ENCODE data around the gene GRIK1. TPM values are rescaled to one million over a fixed set of nuclear protein-coding genes. Genes with fewer than 3 reads are reported as not detected.

GRIK1 gene
- total and polyA plus RNA-seq, 2 donors (not counting 1 experiment from before 2014, with no cell fraction given) = not detected

GRCh38 chr21:29506947-29507346, 432.8 kb downstream of the GRIK1 start:
- intact Hi-C loops (cut with micrococcal nuclease) = no loop called here
- Mint-ChIP-seq H3K9me3 (ENCODE audit: insufficient read depth) (no peaks in the 10 kb centered on the region), H3K27ac (no peak overlapping the region), H3K27me3 (no peaks in the 10 kb centered on the region), H3K4me1 (peaks cover 10% of the 10 kb centered on the region), H3K4me3 (no peak overlapping the region)
- Histone ChIP-seq H3K9ac (ENCODE audit: low read length) (no peak overlapping the region), H3K36me3 (replicated peaks in 1 of 2; ENCODE audit: control extremely low read depth in 1 of 2, control insufficient read depth in 1 of 2, extremely low read depth in 1 of 2, insufficient read depth in 2 of 2, low read length in 1 of 2) (no peaks in the 10 kb centered on the region), H2AFZ (ENCODE audit: insufficient read depth, low read depth, low read length, poor library complexity, severe bottlenecking) (no peak overlapping the region), H3K79me2 (ENCODE audit: control insufficient read depth, insufficient read depth, low read length) (no peaks in the 10 kb centered on the region), H3K27ac (ENCODE audit: low read length in 2 of 2) (no peak overlapping the region), H3K4me3 (ENCODE audit: control extremely low read depth in 1 of 5, extremely low read depth in 1 of 5, insufficient read depth in 1 of 5, low read depth in 2 of 5, low read length in 4 of 5) (no peak overlapping the region), H3K9me3 (ENCODE audit: control extremely low read depth in 1 of 3, control insufficient read depth in 2 of 3, insufficient read depth in 1 of 3, low read length in 2 of 3) (no peaks in the 10 kb centered on the region), H3K4me1 (ENCODE audit: control insufficient read depth in 2 of 2, insufficient read depth in 2 of 2, low read length in 2 of 2) (no peaks in the 10 kb centered on the region), H3K4me2 (replicated peaks; ENCODE audit: low read depth, low read length, poor library complexity, severe bottlenecking) (no peak overlapping the region), H4K20me1 (ENCODE audit: control insufficient read depth, insufficient read depth, low read length, poor library complexity, severe bottlenecking) (no peaks in the 10 kb centered on the region), H3K27me3 (replicated peaks in 1 of 4; ENCODE audit: control extremely low read depth in 1 of 4, control insufficient read depth in 3 of 4, insufficient read depth in 4 of 4, low read length in 3 of 4) (no peaks in the 10 kb centered on the region)
- CTCF ChIA-PET = no interaction called here
- 74% methylated on average over 2 of the region's 3 CpGs for WGBS (ENCODE audit: insufficient coverage)
- TF ChIP-seq EZH2 (IDR thresholded peaks at IDR 0.05; ENCODE audit: borderline replicate concordance, insufficient read depth, low read depth, low read length, poor library complexity, severe bottlenecking) = no peak
- TF ChIP-seq CTCF (IDR thresholded peaks at IDR 0.05) = no peak
- POLR2A ChIA-PET = no interaction called here
- DNase-seq (no peak), ATAC-seq (ENCODE audit: low read depth) (no peak)

- POLR2A ChIA-PET = no interaction called here
- H3K27me3 Mint-ChIP-seq = no peaks in the 10 kb centered on the region
Observed at GRCh38 chr21:29506214-29506613, 433.6 kb downstream of the GRIK1 start.

More at GRCh38 chr21:29506214-29506613, 433.6 kb downstream of the GRIK1 start:
- TF ChIP-seq EZH2 (IDR thresholded peaks at IDR 0.05; ENCODE audit: borderline replicate concordance, insufficient read depth, low read depth, low read length, poor library complexity, severe bottlenecking) = no peak
- TF ChIP-seq CTCF (IDR thresholded peaks at IDR 0.05) = no peak
- Histone ChIP-seq H3K4me1 (ENCODE audit: control insufficient read depth in 2 of 2, insufficient read depth in 2 of 2, low read length in 2 of 2) (no peaks in the 10 kb centered on the region), H4K20me1 (ENCODE audit: control insufficient read depth, insufficient read depth, low read length, poor library complexity, severe bottlenecking) (no peaks in the 10 kb centered on the region), H3K4me2 (replicated peaks; ENCODE audit: low read depth, low read length, poor library complexity, severe bottlenecking) (no peak overlapping the region), H3K27me3 (replicated peaks in 1 of 4; ENCODE audit: control extremely low read depth in 1 of 4, control insufficient read depth in 3 of 4, insufficient read depth in 4 of 4, low read length in 3 of 4) (no peaks in the 10 kb centered on the region), H3K27ac (ENCODE audit: low read length in 2 of 2) (no peak overlapping the region), H3K9me3 (ENCODE audit: control extremely low read depth in 1 of 3, control insufficient read depth in 2 of 3, insufficient read depth in 1 of 3, low read length in 2 of 3) (no peaks in the 10 kb centered on the region), H3K9ac (ENCODE audit: low read length) (no peak overlapping the region), H3K4me3 (ENCODE audit: control extremely low read depth in 1 of 5, extremely low read depth in 1 of 5, insufficient read depth in 1 of 5, low read depth in 2 of 5, low read length in 4 of 5) (no peak overlapping the region), H2AFZ (ENCODE audit: insufficient read depth, low read depth, low read length, poor library complexity, severe bottlenecking) (no peak overlapping the region), H3K36me3 (replicated peaks in 1 of 2; ENCODE audit: control extremely low read depth in 1 of 2, control insufficient read depth in 1 of 2, extremely low read depth in 1 of 2, insufficient read depth in 2 of 2, low read length in 1 of 2) (no peaks in the 10 kb centered on the region), H3K79me2 (ENCODE audit: control insufficient read depth, insufficient read depth, low read length) (no peaks in the 10 kb centered on the region)
- Mint-ChIP-seq H3K27ac (no peak overlapping the region), H3K4me1 (peaks cover 10% of the 10 kb centered on the region), H3K9me3 (ENCODE audit: insufficient read depth) (no peaks in the 10 kb centered on the region), H3K4me3 (no peak overlapping the region)
- intact Hi-C loops (cut with micrococcal nuclease) = no loop called here
- CTCF ChIA-PET = no interaction called here
- DNase-seq (no peak), ATAC-seq (ENCODE audit: low read depth) (no peak)
- 65% methylated on average over 6 of the region's 6 CpGs for WGBS (ENCODE audit: insufficient coverage)
